GM12864 (cell line): Measurements from ENCODE around the gene SPON1.

ENCODE experiments used
- DNase-seq: peaks from one replicate; pipeline ENCODE4 v3.0.0-alpha.2; 2011; ENCODE audit warnings: low read depth
- H3K4me3 ChIP-seq: 2 replicates; pipeline ENCODE4 v1.5.1; 2011; ENCODE audit warnings: mild to moderate bottlenecking, low read depth, low read length, control low read depth
- TF ChIP-seq, protein P1 (sequence below): IDR thresholded peaks from 2 replicates; pipeline ENCODE4 v1.5.1; 2011; ENCODE audit warnings: low read depth, mild to moderate bottlenecking, moderate library complexity, low read length, control low read depth, inconsistent platforms; ENCODE audit errors: missing control alignments

The SPON1 gene

DNA sequence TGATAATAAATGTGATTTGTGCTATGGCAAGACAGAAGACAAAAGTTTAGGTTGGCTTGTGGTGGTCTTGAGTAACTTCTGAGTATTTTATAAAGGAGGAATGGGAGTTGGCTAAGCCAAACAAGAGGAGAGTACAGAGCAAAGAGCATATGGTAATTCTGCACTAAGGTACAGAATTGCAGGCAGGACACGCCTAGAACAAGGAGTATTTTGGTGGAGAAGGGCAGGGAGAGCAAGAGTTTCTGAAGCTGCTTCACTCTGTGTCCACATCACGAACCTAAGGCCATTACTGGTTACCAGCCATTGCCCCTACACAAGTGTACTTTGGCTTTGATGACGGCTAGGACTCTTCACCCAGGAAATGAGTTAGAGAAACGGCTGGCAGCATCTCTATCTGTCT is 170.9 kb downstream of the SPON1 start:
- TF ChIP-seq, protein P1, sequence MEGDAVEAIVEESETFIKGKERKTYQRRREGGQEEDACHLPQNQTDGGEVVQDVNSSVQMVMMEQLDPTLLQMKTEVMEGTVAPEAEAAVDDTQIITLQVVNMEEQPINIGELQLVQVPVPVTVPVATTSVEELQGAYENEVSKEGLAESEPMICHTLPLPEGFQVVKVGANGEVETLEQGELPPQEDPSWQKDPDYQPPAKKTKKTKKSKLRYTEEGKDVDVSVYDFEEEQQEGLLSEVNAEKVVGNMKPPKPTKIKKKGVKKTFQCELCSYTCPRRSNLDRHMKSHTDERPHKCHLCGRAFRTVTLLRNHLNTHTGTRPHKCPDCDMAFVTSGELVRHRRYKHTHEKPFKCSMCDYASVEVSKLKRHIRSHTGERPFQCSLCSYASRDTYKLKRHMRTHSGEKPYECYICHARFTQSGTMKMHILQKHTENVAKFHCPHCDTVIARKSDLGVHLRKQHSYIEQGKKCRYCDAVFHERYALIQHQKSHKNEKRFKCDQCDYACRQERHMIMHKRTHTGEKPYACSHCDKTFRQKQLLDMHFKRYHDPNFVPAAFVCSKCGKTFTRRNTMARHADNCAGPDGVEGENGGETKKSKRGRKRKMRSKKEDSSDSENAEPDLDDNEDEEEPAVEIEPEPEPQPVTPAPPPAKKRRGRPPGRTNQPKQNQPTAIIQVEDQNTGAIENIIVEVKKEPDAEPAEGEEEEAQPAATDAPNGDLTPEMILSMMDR, result no peak
- H3K4me3 ChIP-seq, result no peak overlapping the region
- no peak for DNase-seq

DNA sequence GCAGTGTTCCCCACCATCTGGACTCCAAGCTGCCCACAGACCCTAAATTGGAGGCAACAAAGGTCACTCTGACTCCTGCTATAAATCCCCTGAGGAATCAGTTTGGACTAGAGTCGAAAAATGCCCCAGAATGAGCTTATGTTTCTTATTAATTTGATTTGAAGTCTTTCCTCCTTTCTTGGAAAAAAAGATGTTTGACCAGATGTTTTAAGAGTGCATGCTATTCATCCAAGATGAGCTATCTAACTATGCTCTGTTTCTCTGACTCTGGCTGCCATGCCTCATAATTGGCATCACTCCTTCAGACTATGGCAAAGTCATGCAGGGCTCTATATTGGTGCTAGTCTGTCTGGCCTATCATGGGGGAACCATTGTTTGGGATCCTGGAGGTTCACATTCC is 174.0 kb downstream of the SPON1 start:
- TF ChIP-seq, protein P1, result no peak
- H3K4me3 ChIP-seq, result no peak overlapping the region
- no peak for DNase-seq

DNA sequence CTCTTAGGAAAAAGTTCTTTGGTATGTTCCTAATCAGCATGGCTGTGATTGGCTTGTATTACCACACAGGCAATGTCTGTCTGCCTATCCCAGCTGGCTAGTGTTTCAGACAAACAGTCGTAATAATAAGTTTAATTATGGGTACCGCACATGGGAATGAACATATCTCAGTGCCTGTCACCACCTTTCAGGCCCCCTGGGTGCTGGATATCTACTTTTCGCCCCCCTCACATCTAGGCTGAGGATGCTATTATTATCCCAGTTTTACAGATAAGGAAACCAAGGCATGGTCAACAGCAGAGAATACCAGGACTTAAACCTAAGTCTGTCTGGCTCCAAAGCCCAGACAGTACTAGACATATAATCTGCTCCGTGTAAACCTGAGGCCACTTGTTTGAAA is 174.8 kb downstream of the SPON1 start:
- TF ChIP-seq, protein P1, result no peak
- DNase-seq, result no peak
- H3K4me3 ChIP-seq, result no peak overlapping the region

DNA sequence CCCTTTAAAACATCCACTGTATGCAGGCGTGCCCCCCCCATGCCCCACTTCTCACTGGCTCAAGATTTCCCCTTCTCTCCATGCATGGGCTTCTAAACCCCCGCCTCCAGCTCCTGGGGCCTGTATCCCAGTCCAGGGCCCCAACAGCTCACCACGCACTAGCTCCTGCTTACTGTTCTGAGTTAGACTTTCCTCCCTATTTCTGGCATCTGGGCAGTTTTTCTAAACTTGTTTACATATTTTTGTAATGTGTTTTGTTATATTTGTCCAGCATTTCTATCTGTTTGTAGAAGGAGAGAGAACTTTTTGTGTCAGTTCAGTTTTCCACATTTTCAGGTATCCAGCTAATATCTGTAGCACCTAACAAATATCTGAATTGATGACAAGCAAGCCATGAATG is 178.5 kb downstream of the SPON1 start:
- no peak overlapping the region for H3K4me3 ChIP-seq
- no peak for DNase-seq
- TF ChIP-seq, protein P1, result no peak

DNA sequence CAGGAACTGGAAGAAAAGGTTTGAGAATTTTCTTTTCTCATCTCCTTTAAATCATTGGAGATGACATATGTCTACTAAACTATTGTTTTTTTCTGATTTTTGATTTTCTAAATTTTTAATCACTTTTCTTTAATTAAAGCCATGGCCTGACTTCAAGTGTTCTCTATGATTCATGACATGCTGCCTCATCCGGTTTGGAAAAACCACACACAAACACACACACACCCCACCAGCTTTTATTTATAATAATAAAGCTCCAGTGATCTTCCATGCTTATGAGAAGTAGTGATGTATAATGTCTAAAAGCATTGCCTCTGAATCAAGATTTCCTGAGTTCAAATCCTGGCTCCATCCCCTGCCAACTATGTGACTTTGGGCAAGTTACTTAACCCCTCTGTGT is 179.2 kb downstream of the SPON1 start:
- H3K4me3 ChIP-seq, result no peak overlapping the region
- TF ChIP-seq, protein P1, result no peak
- no peak for DNase-seq

DNA sequence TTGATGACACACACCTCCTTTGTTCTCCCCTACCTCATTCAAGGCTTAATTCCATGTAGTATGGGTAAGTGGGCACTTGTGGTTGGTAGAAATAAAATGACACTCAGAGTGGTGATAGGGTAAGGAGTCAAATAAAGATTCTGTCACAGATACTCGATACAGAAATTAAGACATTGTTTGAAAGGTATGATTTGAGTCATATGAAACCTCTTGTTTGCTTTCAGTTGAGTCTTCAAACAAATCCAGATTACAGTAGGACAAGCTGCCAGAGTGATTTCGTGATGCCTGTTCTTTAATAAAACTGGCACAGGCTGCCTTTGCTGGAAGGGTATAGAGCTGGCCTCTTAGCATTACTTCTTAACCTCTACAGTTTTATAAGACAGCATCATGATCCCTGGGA is 182.4 kb downstream of the SPON1 start:
- DNase-seq, result no peak
- H3K4me3 ChIP-seq, result no peak overlapping the region
- TF ChIP-seq, protein P1, result no peak

DNA sequence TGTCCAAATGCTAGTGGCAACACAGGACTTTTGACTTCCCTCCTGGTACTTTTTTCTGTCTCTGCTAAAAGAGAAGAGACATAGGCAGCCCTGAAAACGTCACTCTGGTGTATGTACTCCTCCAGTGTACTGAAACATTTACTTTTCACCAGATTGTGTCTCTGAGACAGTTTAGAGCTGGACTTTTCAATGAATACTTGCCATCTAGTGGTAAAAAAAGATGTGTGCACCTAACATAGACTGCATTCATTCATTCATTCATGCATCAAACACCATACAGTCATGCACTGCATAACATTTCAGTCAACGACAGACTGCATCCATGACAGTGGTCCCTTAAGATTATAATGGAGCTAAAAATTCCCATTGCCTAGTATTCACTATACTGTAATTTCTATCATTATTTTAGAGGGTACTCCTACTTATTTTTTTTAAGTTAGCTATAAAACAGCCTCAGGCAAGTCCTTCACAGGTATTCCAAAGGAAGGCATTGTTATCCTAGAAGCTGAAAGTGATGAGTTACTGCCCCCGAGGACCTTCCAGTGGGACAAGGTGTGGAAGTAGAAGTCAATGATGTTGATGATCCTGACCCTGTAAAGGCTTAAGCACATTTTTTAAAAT is 186.2 kb downstream of the SPON1 start:
- TF ChIP-seq, protein P1, result peak; percentile 62
- no peak for DNase-seq
- H3K4me3 ChIP-seq, result no peak overlapping the region
